Activated CD4-positive, CD25-positive, alpha-beta regulatory T cell treated with anti-CD3 and anti-CD28 coated beads, Interleukin-2, amount 50 U/mL, for 24 hours (primary cell): ENCODE measurements around the gene CSNK1G3.

Source experiments
- ATAC-seq, 2 donors: fragments of 150-1000 bp; cut with Tn5 transposase; one replicate each; pipeline ENCODE4 v1.10.0; 2021; ENCODE audit warnings: mild to moderate bottlenecking in 1 of 2, moderate library complexity in 1 of 2

The CSNK1G3 gene

DNA sequence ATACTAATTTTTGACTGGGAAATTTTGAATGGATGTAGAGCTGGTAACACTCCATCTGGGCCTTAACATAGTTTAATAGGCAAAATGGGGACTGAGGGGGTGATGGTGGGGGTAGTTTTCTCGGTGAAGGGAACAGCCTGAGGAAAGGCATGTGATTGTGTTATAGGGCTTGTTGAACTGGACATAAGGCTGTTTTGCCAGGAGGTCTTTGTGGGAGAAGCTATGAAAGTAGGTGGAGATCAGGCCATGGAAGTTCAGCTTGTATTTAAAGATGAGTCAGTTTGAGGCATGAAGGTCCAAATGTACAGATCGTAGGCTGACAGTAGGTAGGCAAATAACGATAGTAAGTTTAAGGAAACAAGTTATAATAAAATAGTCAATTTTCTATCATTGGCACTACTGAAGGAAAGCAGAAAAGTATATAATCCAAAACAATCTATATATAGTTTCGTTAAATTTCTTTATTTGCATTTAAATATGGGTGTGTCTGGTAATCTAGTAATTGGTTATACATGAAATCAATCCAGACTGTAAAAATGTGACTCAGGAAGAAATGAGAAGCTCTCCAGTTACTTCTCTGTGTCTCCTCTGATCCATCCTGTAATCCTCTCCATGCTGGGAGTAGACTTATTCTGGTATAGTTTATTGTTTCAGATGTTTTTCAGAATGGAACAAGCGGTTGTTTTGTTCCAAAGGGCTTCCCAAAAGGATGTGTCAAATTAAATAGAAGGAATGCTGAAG lies 2.8 kb downstream of the CSNK1G3 start:
- ATAC-seq, result no peak

- ATAC-seq, result peak; percentile 35 to 40
Observed at GRCh38 chr5:123515904-123516303, 3.9 kb downstream of the CSNK1G3 start.

GRCh38 chr5:123517476-123517875 lies 5.5 kb downstream of the CSNK1G3 start:
- ATAC-seq, result no peak

DNA sequence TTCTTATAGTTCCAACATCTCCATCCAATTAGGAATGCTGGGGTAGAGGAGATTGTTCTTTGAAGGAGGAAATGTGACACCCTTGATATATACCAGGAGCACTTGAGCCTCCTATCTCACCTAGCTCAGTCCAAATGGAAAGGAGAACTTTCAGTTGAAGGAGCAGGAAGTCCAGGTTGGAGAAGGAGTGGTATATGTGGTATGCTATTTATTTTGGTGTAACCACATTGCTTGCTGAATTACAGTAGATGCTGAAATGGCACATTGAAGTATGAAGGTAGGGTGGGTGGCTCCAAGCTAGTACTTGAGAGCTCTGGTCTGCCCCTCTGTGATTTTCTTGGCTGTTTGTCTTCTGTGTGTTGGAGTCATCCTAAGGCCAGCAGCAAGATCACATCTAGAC lies 6.1 kb downstream of the CSNK1G3 start:
- no peak for ATAC-seq

- ATAC-seq, result peak in 1 of 2 donors; percentile 16
Observed at GRCh38 chr5:123520677-123521247, 8.8 kb downstream of the CSNK1G3 start.

DNA sequence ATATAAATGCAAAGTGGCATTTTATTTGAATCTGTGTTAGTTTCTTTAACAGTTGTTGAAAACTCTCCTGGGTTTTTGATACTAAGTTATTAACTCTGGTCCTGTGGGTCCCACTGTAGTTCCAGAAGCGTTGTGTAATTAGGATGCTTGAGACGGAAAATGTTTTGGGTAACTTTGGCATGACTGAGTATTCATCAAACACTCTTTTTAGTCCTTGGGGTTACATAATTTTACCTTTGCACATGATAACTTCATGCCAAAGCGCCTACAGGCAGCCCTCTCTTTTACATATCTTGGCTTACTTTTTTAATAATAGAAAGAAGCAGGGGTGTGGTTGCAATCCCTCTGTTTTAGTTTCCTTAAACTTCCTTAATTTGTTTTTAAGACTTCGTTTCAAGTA lies 12.2 kb downstream of the CSNK1G3 start:
- ATAC-seq, result no peak

DNA sequence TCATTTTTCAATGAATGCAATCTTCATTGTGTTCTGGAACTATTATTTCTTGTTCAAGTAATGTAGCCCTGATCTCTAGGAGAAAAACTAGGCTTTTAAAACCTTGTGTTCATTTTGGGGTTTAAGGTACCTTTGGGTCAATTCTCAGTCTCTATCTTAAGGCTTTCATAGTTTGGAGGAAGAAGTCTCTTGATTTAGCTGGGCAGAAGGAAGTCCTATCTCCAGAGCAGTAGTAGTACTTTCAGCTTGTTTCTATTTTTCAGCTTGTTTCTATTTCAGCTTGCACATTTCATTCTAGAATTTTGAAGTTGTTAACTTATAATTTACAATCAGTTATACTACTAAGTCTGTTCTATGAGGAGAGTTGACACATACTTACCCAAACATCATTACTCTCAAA lies 15.2 kb downstream of the CSNK1G3 start:
- no peak for ATAC-seq

DNA sequence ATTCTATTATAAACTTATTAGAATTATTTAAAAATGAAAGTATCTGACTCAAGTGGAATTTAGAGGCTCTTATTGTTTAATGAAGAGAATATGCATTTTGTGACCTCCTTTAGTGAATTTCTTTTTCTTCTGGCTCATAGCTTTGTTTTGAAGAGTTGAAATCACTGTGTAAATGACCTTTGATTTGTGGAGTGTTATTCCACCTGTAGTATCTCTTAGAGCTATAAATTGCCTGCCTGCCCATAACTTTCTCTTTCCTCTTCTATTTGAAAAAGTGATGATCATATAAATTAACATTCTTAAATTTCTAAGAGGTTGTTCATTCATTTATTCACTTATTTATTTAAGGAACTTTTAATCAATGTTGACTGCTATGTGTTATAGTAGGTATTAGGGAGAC lies 16.1 kb downstream of the CSNK1G3 start:
- ATAC-seq, result no peak

DNA sequence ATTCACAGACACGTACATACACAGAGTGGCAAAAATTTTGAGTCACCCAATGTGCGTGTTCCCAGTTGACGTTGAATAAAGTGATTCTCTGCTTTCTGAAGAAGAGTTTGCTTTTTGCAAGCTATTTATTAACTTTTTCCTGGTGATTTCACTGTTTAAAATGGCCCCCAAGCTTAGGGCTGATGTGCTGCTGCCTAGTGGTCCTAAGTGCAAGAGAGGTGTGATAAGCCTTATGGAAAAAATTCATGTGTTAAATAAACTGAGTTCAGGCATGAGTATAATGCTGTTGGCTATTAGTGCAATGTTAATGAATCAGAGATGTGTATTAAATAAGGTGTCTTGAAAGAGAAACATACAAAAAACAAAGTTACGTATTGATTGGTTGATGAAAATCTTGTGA lies 16.9 kb downstream of the CSNK1G3 start:
- ATAC-seq, result no peak

DNA sequence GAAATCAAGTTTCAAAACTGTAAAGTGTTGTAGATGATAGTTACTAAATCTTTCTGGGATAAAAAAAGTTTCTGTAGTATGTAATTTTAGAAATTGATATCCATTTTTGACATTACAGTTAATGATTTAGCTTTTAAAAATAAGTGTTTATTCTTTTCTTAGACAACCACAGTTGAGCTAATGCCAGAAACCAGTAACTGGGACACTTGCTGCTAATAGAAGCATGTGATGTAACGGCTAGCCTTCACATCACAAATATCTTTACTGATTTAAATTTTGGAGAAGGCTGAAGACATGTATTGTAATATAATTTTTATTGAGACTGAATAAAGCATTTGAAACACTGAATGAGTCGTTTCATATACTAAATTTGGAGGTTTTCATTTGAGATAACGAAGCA lies 18.8 kb downstream of the CSNK1G3 start:
- no peak for ATAC-seq

DNA sequence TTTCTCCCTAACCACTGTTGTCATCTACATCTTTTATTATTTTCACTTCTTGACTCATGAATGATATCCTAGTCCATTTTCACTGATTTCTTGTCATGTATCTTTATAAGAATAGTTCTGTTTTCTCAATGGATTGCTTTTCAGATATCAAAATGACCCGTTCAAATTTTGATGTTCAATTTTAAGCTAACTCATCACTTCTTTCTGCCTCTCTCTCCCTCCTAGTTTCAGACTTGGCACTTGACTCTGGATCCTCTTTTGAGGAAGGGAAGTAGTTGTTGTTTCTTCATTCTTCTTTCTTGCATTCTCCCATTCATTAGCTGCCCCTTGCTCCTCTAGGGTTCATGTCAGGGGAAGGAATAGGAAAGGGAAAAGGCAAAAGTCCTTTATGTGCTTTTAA lies 23.7 kb downstream of the CSNK1G3 start:
- ATAC-seq, result no peak

- no peak for ATAC-seq
Observed at GRCh38 chr5:123537256-123537655, 25.3 kb downstream of the CSNK1G3 start.

DNA sequence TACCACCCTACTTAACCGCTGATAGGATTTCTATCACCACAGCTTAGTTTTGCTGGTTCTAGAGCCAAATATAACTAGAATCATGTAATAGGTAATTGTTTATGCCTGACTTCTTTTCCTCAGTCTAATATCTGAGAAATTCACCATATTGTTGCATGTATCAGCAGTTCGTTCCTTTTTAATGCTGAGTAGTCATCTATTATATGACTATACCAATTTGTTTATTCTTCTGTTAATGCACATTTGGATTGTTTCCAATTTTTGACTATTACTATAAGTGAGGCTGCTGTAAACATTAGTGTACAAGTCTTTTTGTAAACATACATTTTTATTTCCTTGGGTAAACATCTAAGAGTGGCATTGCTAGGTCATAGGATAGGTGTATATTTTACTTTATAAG lies 25.9 kb downstream of the CSNK1G3 start:
- ATAC-seq, result no peak

DNA sequence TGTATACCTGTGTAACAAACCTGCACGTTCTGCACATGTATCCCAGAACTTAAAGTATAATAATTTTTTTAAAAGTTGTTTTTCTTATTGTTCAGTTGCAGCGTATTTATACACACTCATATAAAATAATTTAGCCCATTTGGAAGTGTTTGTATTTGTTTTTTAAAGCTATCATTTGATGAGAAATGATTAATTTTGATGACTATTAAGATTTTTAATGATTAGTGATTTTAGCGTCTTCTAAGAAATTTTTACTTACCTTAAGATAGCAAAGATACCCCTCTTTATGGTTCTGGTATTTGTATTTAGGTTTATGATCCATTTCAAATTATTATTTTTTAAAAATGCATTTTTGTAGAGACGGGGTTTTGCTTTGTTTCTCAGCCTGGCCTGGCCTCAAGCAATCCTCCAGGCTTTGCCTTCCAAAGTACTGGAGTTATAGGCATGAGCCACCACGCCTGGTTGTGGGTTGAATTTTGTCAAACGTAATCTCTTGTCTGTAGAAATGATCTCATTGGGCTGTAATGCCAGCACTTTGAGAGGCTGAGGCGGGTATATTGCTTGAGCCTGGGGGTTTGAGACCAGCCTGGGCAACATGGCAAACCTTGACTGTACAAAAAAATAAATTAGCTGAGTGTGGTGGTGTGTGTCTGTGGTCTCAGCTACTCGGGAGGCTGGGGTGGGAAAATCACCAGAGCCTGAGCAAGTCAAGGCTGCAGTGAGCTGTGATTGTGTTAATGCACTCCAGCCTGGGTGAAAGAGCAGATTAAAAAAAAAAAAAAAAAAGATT lies 26.9 kb downstream of the CSNK1G3 start:
- ATAC-seq, result no peak

- no peak for ATAC-seq
Observed at GRCh38 chr5:123540534-123540933, 28.6 kb downstream of the CSNK1G3 start.

- no peak for ATAC-seq
Observed at GRCh38 chr5:123543438-123543837, 31.5 kb downstream of the CSNK1G3 start.

DNA sequence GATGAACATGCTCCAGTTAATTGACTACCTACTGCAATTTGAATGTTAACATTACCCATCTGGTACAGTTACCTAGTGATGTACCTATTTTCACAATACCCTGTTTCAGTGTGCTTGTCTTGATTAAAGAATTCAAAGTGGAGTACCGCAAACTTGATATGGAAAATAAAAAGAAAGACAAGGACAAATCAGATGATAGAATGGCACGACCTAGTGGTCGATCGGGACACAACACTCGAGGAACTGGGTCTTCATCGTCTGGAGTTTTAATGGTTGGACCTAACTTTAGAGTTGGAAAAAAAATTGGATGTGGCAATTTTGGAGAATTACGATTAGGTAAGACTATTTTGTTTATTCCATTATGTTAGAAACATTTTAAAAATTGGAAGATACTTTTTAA lies 33.5 kb downstream of the CSNK1G3 start:
- ATAC-seq, result no peak

GRCh38 chr5:123546657-123547056 lies 34.7 kb downstream of the CSNK1G3 start:
- no peak for ATAC-seq

- peak; percentile 96 to 97 for ATAC-seq
Observed at GRCh38 chr5:123549256-123549904, 37.4 kb downstream of the CSNK1G3 start.

DNA sequence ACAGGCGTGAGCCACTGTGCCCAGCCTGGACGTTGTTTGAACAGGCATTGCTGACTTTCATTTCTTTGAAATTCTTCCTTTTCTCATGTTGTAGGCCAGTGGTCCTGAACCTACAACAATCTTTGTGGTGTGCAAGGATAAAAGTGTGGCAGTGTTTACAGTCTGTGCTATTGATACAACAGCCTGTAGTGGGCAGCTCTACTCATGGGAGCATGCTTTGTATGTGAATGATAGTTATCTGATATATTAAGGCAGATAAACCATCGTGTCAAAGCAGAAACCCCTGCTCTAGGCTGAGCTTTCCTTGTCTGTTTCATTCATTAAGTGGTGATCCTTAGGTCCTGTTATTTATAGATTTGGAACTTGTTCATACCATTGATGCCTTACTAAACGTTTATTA lies 42.6 kb downstream of the CSNK1G3 start:
- ATAC-seq, result no peak

GRCh38 chr5:123557907-123558306 lies 45.9 kb downstream of the CSNK1G3 start:
- ATAC-seq, result no peak

- no peak for ATAC-seq
Observed at GRCh38 chr5:123558762-123559433, 46.9 kb downstream of the CSNK1G3 start.

DNA sequence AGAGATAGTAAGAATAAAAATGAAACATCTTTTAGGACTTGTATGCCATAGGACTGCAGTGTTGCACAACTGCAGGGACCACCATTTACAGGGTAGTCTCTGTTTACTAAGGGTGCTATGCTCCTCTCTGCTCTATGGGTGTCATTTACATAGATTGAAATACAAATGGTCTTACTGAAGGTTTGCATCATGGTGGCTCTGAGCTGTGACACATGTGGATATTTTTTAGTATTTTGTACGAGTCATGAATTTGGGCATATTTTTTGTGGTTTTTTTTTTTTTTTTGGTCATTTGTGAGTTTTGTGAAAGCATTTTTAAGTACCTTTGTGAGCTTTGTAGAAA lies 47.4 kb downstream of the CSNK1G3 start:
- ATAC-seq, result peak in 1 of 2 donors; percentile 45
